Mononuclear cell (primary cell): ENCODE results near the gene AGAP1. TPM values are rescaled to one million over a fixed set of nuclear protein-coding genes. Genes with fewer than 3 reads are reported as not detected.

ENCODE experiments used
- H3K27me3 ChIP-seq: 2 replicates; pipeline ENCODE4 v1.6.0; 2011; ENCODE audit warnings: low read length, control low read depth; ENCODE audit not compliant: insufficient read depth
- H3K4me1 ChIP-seq: 2 replicates; pipeline ENCODE4 v1.5.1; 2011; ENCODE audit warnings: mild to moderate bottlenecking, low read length, control low read depth; ENCODE audit not compliant: insufficient read depth
- H3K4me3 ChIP-seq: 2 replicates; pipeline ENCODE4 v1.5.1; 2011; ENCODE audit warnings: mild to moderate bottlenecking, low read length, moderate library complexity
- H3K9me3 ChIP-seq: 2 replicates; pipeline ENCODE4 v1.5.1; 2011; ENCODE audit warnings: low read depth, mild to moderate bottlenecking, control low read depth, low read length
- total RNA-seq: library from RNA; depleted of rRNA; stranded (reverse); fragments of >200 nt; gene quantifications from one replicate; pipeline ENCODE4 v1.2.3, GENCODE V29; 2012

AGAP1 gene
- total RNA-seq, 1 donor, result 2.7 TPM

GRCh38 chr2:236172255-236173035 is 678.6 kb downstream of the AGAP1 start:
- Histone ChIP-seq H3K4me1 (no peaks in the 10 kb centered on the region), H3K9me3 (no peaks in the 10 kb centered on the region), H3K27me3 (peaks cover 85% of the 10 kb centered on the region), H3K4me3 (no peak overlapping the region)

GRCh38 chr2:236173036-236173728 is 679.3 kb downstream of the AGAP1 start:
- no peaks in the 10 kb centered on the region for H3K9me3 ChIP-seq
- H3K27me3 ChIP-seq, result peaks cover 91% of the 10 kb centered on the region
- no peaks in the 10 kb centered on the region for H3K4me1 ChIP-seq
- no peak overlapping the region for H3K4me3 ChIP-seq

GRCh38 chr2:236173729-236174607 is 680.1 kb downstream of the AGAP1 start:
- no peaks in the 10 kb centered on the region for H3K4me1 ChIP-seq
- no peaks in the 10 kb centered on the region for H3K9me3 ChIP-seq
- H3K27me3 ChIP-seq, result peaks cover 93% of the 10 kb centered on the region
- H3K4me3 ChIP-seq, result no peak overlapping the region

GRCh38 chr2:236175548-236176150 is 681.8 kb downstream of the AGAP1 start:
- H3K9me3 ChIP-seq, result no peaks in the 10 kb centered on the region
- no peaks in the 10 kb centered on the region for H3K4me1 ChIP-seq
- peaks cover 92% of the 10 kb centered on the region for H3K27me3 ChIP-seq
- no peak overlapping the region for H3K4me3 ChIP-seq

- Histone ChIP-seq H3K4me3 (no peak overlapping the region), H3K9me3 (no peaks in the 10 kb centered on the region), H3K4me1 (no peaks in the 10 kb centered on the region), H3K27me3 (peaks cover 92% of the 10 kb centered on the region)
Measured at GRCh38 chr2:236176417-236176816, 682.6 kb downstream of the AGAP1 start.

DNA sequence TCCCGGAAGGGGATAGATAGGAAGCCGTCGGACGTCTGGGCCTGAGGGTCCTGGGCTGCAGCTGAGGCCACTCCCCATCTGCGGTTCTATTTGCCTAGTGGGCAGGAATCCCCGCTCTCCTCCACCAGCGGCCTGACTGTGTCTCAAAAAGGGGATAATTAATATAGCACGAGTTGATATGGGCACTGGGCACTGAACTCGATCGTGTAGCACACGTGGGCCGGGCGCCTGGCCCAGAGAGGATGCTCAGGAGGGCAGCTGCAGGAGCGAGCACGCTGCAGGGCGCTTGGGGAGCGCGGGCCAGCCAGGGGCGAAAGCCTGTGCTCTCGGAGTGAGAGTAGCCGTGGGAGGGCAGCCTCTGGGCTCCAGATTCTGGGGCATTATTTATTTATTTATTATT is 683.1 kb downstream of the AGAP1 start:
- peaks cover 91% of the 10 kb centered on the region for H3K27me3 ChIP-seq
- H3K4me3 ChIP-seq, result no peak overlapping the region
- H3K9me3 ChIP-seq, result no peaks in the 10 kb centered on the region
- H3K4me1 ChIP-seq, result no peaks in the 10 kb centered on the region

DNA sequence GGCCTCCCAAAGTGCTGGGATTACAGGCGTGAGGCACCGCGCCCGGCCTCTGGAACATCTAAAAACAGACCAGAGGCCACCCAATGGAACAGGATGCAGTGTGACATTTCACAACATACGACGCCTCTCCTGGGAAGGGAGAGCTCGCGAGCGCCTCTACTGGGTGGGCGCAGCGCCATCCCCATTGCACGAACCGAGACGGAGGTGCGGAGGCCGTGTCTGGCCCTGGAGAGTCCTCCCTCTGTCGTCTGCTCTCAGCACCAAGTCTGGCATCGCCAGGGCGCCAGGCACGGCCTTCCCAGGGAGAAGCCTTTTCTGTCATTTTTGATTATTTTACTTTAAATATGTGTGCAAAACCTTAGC is 683.7 kb downstream of the AGAP1 start:
- Histone ChIP-seq H3K4me1 (no peaks in the 10 kb centered on the region), H3K9me3 (no peaks in the 10 kb centered on the region), H3K27me3 (peaks cover 85% of the 10 kb centered on the region), H3K4me3 (no peak overlapping the region)

DNA sequence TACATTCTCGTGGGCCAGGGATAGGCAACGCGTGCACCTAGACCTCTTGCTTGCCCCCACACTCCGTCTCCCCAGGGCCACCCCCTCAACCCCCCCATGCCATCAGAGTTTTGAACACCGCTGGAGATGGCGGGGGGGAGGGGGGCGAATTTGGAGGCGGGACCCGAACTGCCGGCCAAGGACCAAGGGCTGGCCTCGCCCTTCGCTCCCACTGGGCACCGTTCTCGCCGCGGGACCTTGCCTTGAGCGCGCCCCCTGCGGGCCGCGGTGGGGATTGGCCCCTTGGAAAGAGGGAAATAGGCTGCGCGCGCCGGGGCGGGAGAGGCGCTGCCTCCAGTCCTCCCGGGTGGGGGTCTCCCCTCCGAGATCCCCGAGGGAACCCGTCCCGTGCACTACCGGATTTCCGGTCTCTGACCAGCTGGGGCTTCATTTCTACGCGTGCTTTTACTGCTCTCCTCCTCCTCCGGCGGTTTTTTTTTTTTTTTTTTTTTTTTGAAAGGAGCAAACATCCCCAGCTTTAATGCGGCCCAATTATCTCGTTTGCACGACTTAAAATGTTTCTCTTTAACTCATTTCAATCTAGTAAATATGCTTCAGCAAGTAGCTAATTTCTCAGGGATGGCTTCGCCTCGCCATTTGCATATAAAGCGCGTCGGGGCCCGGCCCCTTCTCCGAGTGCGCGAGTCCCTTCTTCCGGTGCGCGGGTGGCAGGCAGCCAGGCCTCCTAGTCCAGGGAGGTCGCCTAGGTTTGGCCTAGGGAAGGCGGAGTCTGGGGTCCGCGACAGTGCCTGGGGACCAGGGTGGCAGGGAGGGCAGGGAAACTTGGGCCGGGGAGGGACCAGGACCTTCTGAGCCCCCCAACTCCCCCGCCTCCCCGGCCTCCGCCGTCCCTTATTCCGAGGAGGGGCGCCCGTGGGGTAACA is 684.4 kb downstream of the AGAP1 start:
- H3K4me1 ChIP-seq, result no peaks in the 10 kb centered on the region
- peaks cover 81% of the 10 kb centered on the region for H3K27me3 ChIP-seq
- H3K9me3 ChIP-seq, result no peaks in the 10 kb centered on the region
- H3K4me3 ChIP-seq, result no peak overlapping the region

GRCh38 chr2:236178890-236179235 is 685.0 kb downstream of the AGAP1 start:
- no peaks in the 10 kb centered on the region for H3K9me3 ChIP-seq
- H3K4me1 ChIP-seq, result no peaks in the 10 kb centered on the region
- H3K27me3 ChIP-seq, result peaks cover 75% of the 10 kb centered on the region
- no peak overlapping the region for H3K4me3 ChIP-seq

GRCh38 chr2:236179236-236180075 is 685.6 kb downstream of the AGAP1 start:
- Histone ChIP-seq H3K4me3 (no peak overlapping the region), H3K4me1 (no peaks in the 10 kb centered on the region), H3K27me3 (peaks cover 69% of the 10 kb centered on the region), H3K9me3 (no peaks in the 10 kb centered on the region)

- H3K4me3 ChIP-seq, result no peak overlapping the region
- H3K27me3 ChIP-seq, result peaks cover 61% of the 10 kb centered on the region
- H3K4me1 ChIP-seq, result no peaks in the 10 kb centered on the region
- H3K9me3 ChIP-seq, result no peaks in the 10 kb centered on the region
Measured at GRCh38 chr2:236180076-236180816, 686.4 kb downstream of the AGAP1 start.

- Histone ChIP-seq H3K4me1 (no peaks in the 10 kb centered on the region), H3K4me3 (no peak overlapping the region), H3K9me3 (no peaks in the 10 kb centered on the region), H3K27me3 (peaks cover 54% of the 10 kb centered on the region)
Measured at GRCh38 chr2:236180831-236181453, 687.1 kb downstream of the AGAP1 start.
